CD4-positive, alpha-beta memory T cell (primary cell): Measurements from ENCODE around the gene FAIM2. TPM values are rescaled to one million over a fixed set of nuclear protein-coding genes. Genes with fewer than 3 reads are reported as not detected.

Experiments used
- CTCF ChIA-PET: fragments of 350-600 bp; sonication (Branson Sonifier 250); formaldehyde crosslinking; loops from one replicate; lab custom pipeline; 2021; ENCODE audit warnings: inconsistent platforms; ENCODE audit not compliant: partially characterized antibody; lab: Charles Lee
- POLR2A ChIA-PET: fragments of 350-600 bp; sonication (Branson Sonifier 250); formaldehyde crosslinking; loops from one replicate; lab custom pipeline; 2021; ENCODE audit not compliant: partially characterized antibody; lab: Charles Lee
- DNase-seq, 5 donors: peaks; one replicate each; pipeline versions ENCODE4 v3.0.0 to v3.0.0-alpha.2; 2020 to 2022; ENCODE audit warnings: mixed read lengths in 1 of 5
- H3K27ac ChIP-seq: one replicate; pipeline ENCODE4 v1.7.0; 2013; ENCODE audit warnings: low read depth, low read length
- H3K27me3 ChIP-seq: 2 replicates; pipeline ENCODE4 v1.7.0; 2013; ENCODE audit warnings: mild to moderate bottlenecking, low read length, moderate library complexity; ENCODE audit not compliant: insufficient read depth
- H3K36me3 ChIP-seq: 2 replicates; pipeline ENCODE4 v1.7.0; 2013; ENCODE audit warnings: mild to moderate bottlenecking, low read length, moderate library complexity; ENCODE audit not compliant: insufficient read depth
- H3K4me1 ChIP-seq: 2 replicates; pipeline ENCODE4 v1.7.0; 2013; ENCODE audit warnings: mild to moderate bottlenecking, low read length, moderate library complexity; ENCODE audit not compliant: insufficient read depth
- H3K4me3 ChIP-seq, 2 donors: one replicate each; pipeline ENCODE4 v1.7.0; 2013; ENCODE audit warnings: low read length in 2 of 2, mild to moderate bottlenecking in 1 of 2
- H3K9me3 ChIP-seq, 2 donors: one replicate each; pipeline ENCODE4 v1.7.0; 2013; ENCODE audit warnings: low read length in 2 of 2, control low read depth in 1 of 2; ENCODE audit not compliant: control insufficient read depth in 1 of 2
- H3K27ac Mint-ChIP-seq, 7 donors: one replicate each; pipeline ENCODE4 v1.8.0; 2020 to 2021; ENCODE audit warnings: mixed read lengths in 7 of 7, mild to moderate bottlenecking in 6 of 7, inconsistent platforms in 3 of 7, moderate library complexity in 3 of 7
- H3K27me3 Mint-ChIP-seq, 2 donors: one replicate each; pipeline ENCODE4 v1.8.0; 2020 to 2021; ENCODE audit warnings: mixed read lengths in 2 of 2
- H3K36me3 Mint-ChIP-seq, 2 donors: one replicate each; pipeline ENCODE4 v1.8.0; 2020 to 2021; ENCODE audit warnings: mixed read lengths in 2 of 2, inconsistent platforms in 1 of 2, mild to moderate bottlenecking in 1 of 2
- H3K4me1 Mint-ChIP-seq, 4 donors: one replicate each; pipeline ENCODE4 v1.8.0; 2020 to 2021; ENCODE audit warnings: mixed read lengths in 4 of 4, mild to moderate bottlenecking in 1 of 4
- H3K4me3 Mint-ChIP-seq, 8 donors: one replicate each; pipeline ENCODE4 v1.8.0; 2020 to 2021; ENCODE audit warnings: mixed read lengths in 8 of 8, mild to moderate bottlenecking in 7 of 8, moderate library complexity in 6 of 8, inconsistent platforms in 3 of 8
- H3K9me3 Mint-ChIP-seq, 8 donors: one replicate each; pipeline ENCODE4 v1.8.0; 2020 to 2021; ENCODE audit warnings: mixed read lengths in 8 of 8, mild to moderate bottlenecking in 5 of 8, inconsistent platforms in 3 of 8, moderate library complexity in 1 of 8
- intact Hi-C: fragments of 100-400 bp; cut with micrococcal nuclease; formaldehyde crosslinking; loops from one replicate; pipeline ENCODE4 v1.15.1; 2023
- polyA plus RNA-seq, 2 donors: library from polyadenylated mRNA; unstranded; fragments of 300-500 nt; fragmentation: Illumina TruSeq; gene quantifications; one replicate each; pipeline ENCODE4 v1.2.3, GENCODE V29; 2021
- total RNA-seq, 2 experiments: library from RNA; stranded (reverse); gene quantifications; one replicate each; pipeline ENCODE4 v1.2.3, GENCODE V29; 2021

FAIM2 gene
- total and polyA plus RNA-seq, 4 experiments from 2014 or later = 0.08 to 0.59 (median 0.17) TPM; not detected in 1

- Histone ChIP-seq H3K4me1 (no peaks in the 10 kb centered on the region), H3K36me3 (no peaks in the 10 kb centered on the region), H3K4me3 (no peak overlapping the region), H3K27me3 (no peaks in the 10 kb centered on the region), H3K27ac (no peak overlapping the region), H3K9me3 (no peaks in the 10 kb centered on the region)
- ChIA-PET CTCF (interaction anchor here (1.1 kb wide), 1 partner anchor 22 kb away, joined by 4 read pairs; no protein-coding TSS in a partner anchor), POLR2A (no interaction called here)
- H3K4me1 Mint-ChIP-seq = peaks cover 0 to 3% (median 0%) of the 10 kb centered on the region in 4 donors
- H3K27ac Mint-ChIP-seq = no peak overlapping the region
- no peak overlapping the region for H3K4me3 Mint-ChIP-seq
- DNase-seq = no peak
- peaks cover 0 to 2% of the 10 kb centered on the region in 2 donors for H3K27me3 Mint-ChIP-seq
- no peaks in the 10 kb centered on the region for H3K36me3 Mint-ChIP-seq
- H3K9me3 Mint-ChIP-seq = no peaks in the 10 kb centered on the region
- intact Hi-C loops = no loop called here
Measured at GRCh38 chr12:49923035-49923644, 19.4 kb upstream of the FAIM2 start.

- no peaks in the 10 kb centered on the region for H3K9me3 Mint-ChIP-seq
- peaks cover 0 to 2% of the 10 kb centered on the region in 2 donors for H3K27me3 Mint-ChIP-seq
- H3K4me3 Mint-ChIP-seq = no peak overlapping the region
- H3K9me3 ChIP-seq = no peaks in the 10 kb centered on the region
- no peak overlapping the region for H3K27ac ChIP-seq
- H3K36me3 Mint-ChIP-seq = no peaks in the 10 kb centered on the region
- H3K4me3 ChIP-seq = no peak overlapping the region
- CTCF ChIA-PET = interaction anchor here (1.1 kb wide), 1 partner anchor 23 kb away, joined by 4 read pairs; no protein-coding TSS in a partner anchor
- intact Hi-C loops = no loop called here
- H3K27me3 ChIP-seq = no peaks in the 10 kb centered on the region
- no peak for DNase-seq
- peaks cover 0 to 3% (median 0%) of the 10 kb centered on the region in 4 donors for H3K4me1 Mint-ChIP-seq
- H3K4me1 ChIP-seq = no peaks in the 10 kb centered on the region
- H3K27ac Mint-ChIP-seq = no peak overlapping the region
- no peaks in the 10 kb centered on the region for H3K36me3 ChIP-seq
- POLR2A ChIA-PET = no interaction called here
Measured at GRCh38 chr12:49922349-49923034, 18.8 kb upstream of the FAIM2 start.

- H3K36me3 ChIP-seq = no peaks in the 10 kb centered on the region
- Mint-ChIP-seq H3K27ac (peak overlapping the region in 1 of 7 donors; percentile 10), H3K36me3 (no peaks in the 10 kb centered on the region), H3K9me3 (no peaks in the 10 kb centered on the region), H3K4me3 (no peak overlapping the region), H3K27me3 (peaks cover 1 to 2% of the 10 kb centered on the region in 2 donors), H3K4me1 (peaks cover 0 to 3% (median 0%) of the 10 kb centered on the region in 4 donors)
- H3K9me3 ChIP-seq = no peaks in the 10 kb centered on the region
- H3K27me3 ChIP-seq = no peaks in the 10 kb centered on the region
- DNase-seq = no peak
- POLR2A ChIA-PET = no interaction called here
- H3K4me3 ChIP-seq = no peak overlapping the region
- intact Hi-C loops = no loop called here
- CTCF ChIA-PET = interaction anchor here (1.1 kb wide), 1 partner anchor 24 kb away, joined by 4 read pairs; no protein-coding TSS in a partner anchor
- H3K27ac ChIP-seq = no peak overlapping the region
- H3K4me1 ChIP-seq = no peaks in the 10 kb centered on the region
Measured at GRCh38 chr12:49921936-49922335, 18.2 kb upstream of the FAIM2 start.

- POLR2A ChIA-PET = no interaction called here
Measured at GRCh38 chr12:49921299-49921698, 17.6 kb upstream of the FAIM2 start.

GRCh38 chr12:49920915-49921286 lies 17.2 kb upstream of the FAIM2 start:
- H3K4me1 Mint-ChIP-seq = peaks cover 0 to 3% (median 0%) of the 10 kb centered on the region in 4 donors
- Histone ChIP-seq H3K4me1 (no peaks in the 10 kb centered on the region), H3K9me3 (no peaks in the 10 kb centered on the region), H3K27ac (no peak overlapping the region), H3K36me3 (no peaks in the 10 kb centered on the region), H3K27me3 (no peaks in the 10 kb centered on the region), H3K4me3 (no peak overlapping the region)
- ChIA-PET CTCF (no interaction called here), POLR2A (no interaction called here)
- no peak for DNase-seq
- H3K9me3 Mint-ChIP-seq = no peaks in the 10 kb centered on the region
- H3K36me3 Mint-ChIP-seq = no peaks in the 10 kb centered on the region
- no peak overlapping the region for H3K4me3 Mint-ChIP-seq
- H3K27ac Mint-ChIP-seq = peak overlapping the region in 1 of 7 donors; percentile 52
- intact Hi-C loops = no loop called here
- peaks cover 2 to 3% of the 10 kb centered on the region in 2 donors for H3K27me3 Mint-ChIP-seq

More at GRCh38 chr12:49921299-49921698, 17.6 kb upstream of the FAIM2 start:
- no peaks in the 10 kb centered on the region for H3K36me3 ChIP-seq
- H3K4me1 Mint-ChIP-seq = peaks cover 0 to 3% (median 0%) of the 10 kb centered on the region in 4 donors
- no peaks in the 10 kb centered on the region for H3K9me3 Mint-ChIP-seq
- H3K36me3 Mint-ChIP-seq = no peaks in the 10 kb centered on the region
- H3K27ac Mint-ChIP-seq = peak overlapping the region in 2 of 7 donors; percentile 4 to 87
- no peaks in the 10 kb centered on the region for H3K27me3 ChIP-seq
- CTCF ChIA-PET = no interaction called here
- H3K9me3 ChIP-seq = no peaks in the 10 kb centered on the region
- H3K27me3 Mint-ChIP-seq = peaks cover 2 to 3% of the 10 kb centered on the region in 2 donors
- no peak overlapping the region for H3K4me3 Mint-ChIP-seq
- no peaks in the 10 kb centered on the region for H3K4me1 ChIP-seq
- no peak overlapping the region for H3K4me3 ChIP-seq
- DNase-seq = no peak
- intact Hi-C loops = no loop called here
- no peak overlapping the region for H3K27ac ChIP-seq

- ChIA-PET CTCF (no interaction called here), POLR2A (no interaction called here)
- Histone ChIP-seq H3K27me3 (no peaks in the 10 kb centered on the region), H3K4me3 (no peak overlapping the region), H3K27ac (no peak overlapping the region), H3K36me3 (no peaks in the 10 kb centered on the region), H3K9me3 (no peaks in the 10 kb centered on the region), H3K4me1 (no peaks in the 10 kb centered on the region)
- Mint-ChIP-seq H3K36me3 (no peaks in the 10 kb centered on the region), H3K27ac (peak overlapping the region in 1 of 7 donors; percentile 8), H3K9me3 (no peaks in the 10 kb centered on the region), H3K27me3 (peaks cover 2 to 3% of the 10 kb centered on the region in 2 donors), H3K4me3 (no peak overlapping the region), H3K4me1 (peaks cover 0 to 3% (median 0%) of the 10 kb centered on the region in 4 donors)
- intact Hi-C loops = no loop called here
- DNase-seq = no peak
Measured at GRCh38 chr12:49920241-49920914, 16.7 kb upstream of the FAIM2 start.

- Mint-ChIP-seq H3K4me3 (no peak overlapping the region), H3K4me1 (peaks cover 0 to 3% (median 0%) of the 10 kb centered on the region in 4 donors), H3K27ac (no peak overlapping the region), H3K9me3 (no peaks in the 10 kb centered on the region), H3K27me3 (peaks cover 3 to 6% of the 10 kb centered on the region in 2 donors), H3K36me3 (no peaks in the 10 kb centered on the region)
- ChIA-PET CTCF (no interaction called here), POLR2A (no interaction called here)
- H3K36me3 ChIP-seq = no peaks in the 10 kb centered on the region
- no peak overlapping the region for H3K4me3 ChIP-seq
- no peaks in the 10 kb centered on the region for H3K27me3 ChIP-seq
- intact Hi-C loops = no loop called here
- no peaks in the 10 kb centered on the region for H3K9me3 ChIP-seq
- no peak for DNase-seq
- no peaks in the 10 kb centered on the region for H3K4me1 ChIP-seq
- no peak overlapping the region for H3K27ac ChIP-seq
Measured at GRCh38 chr12:49917788-49918173, 14.1 kb upstream of the FAIM2 start.
